Bronchus fibroblast of lung (primary cell): ENCODE data around the gene PPT2. TPM values are rescaled to one million over a fixed set of nuclear protein-coding genes. Genes with fewer than 3 reads are reported as not detected.

ENCODE experiments used
- total RNA-seq: library from RNA; depleted of rRNA; stranded (reverse); fragments of >200 nt; gene quantifications from 2 replicates; pipeline ENCODE4 v1.2.3, GENCODE V29; 2015

Gene PPT2
- total RNA-seq: 12.2 and 13.6 TPM in 2 replicates

GRCh38 chr6:32153564-32154513 is at the start of gene PPT2:
Gene PPT2 (plus strand): TSS chr6:32154141. CDS start chr6:32154595, 454 bp downstream.

GRCh38 chr6:32109114-32109764 is 44.7 kb upstream of the PPT2 start, which contains the start of gene TNXB:
Gene TNXB (minus strand): TSS chr6:32109338. CDS start chr6:32098198, 11,140 bp downstream.

GRCh38 chr6:32127717-32128592 is 26.0 kb upstream of the PPT2 start, which contains the start of gene ATF6B:
Gene ATF6B (minus strand): TSS chr6:32128246. CDS start chr6:32128207, 39 bp downstream.

GRCh38 chr6:32151863-32152768 is 1.8 kb upstream of the PPT2 start, which contains the start of gene PRRT1:
Gene PRRT1 (minus strand): TSS chr6:32151939. CDS start chr6:32151827, 112 bp downstream.

GRCh38 chr6:32164295-32164694 is 10.4 kb downstream of the PPT2 start, which contains the start of gene EGFL8:
Gene EGFL8 (plus strand): TSS chr6:32164595. CDS start chr6:32166166, 1,571 bp downstream.

GRCh38 chr6:32175711-32176475 is 22.0 kb downstream of the PPT2 start, which contains the start of gene AGPAT1:
Gene AGPAT1 (minus strand): TSS chr6:32176084. CDS start chr6:32171496, 4,588 bp downstream.

GRCh38 chr6:32177788-32178546 is 24.0 kb downstream of the PPT2 start, which contains the start of gene RNF5:
Gene RNF5 (plus strand): TSS chr6:32178405. CDS start chr6:32178512, 107 bp downstream.

GRCh38 chr6:32184084-32184640 is 30.2 kb downstream of the PPT2 start, which contains the start of gene AGER:
Gene AGER (minus strand): TSS chr6:32184253. CDS start chr6:32184222, 31 bp downstream.

GRCh38 chr6:32190054-32190851 is 36.3 kb downstream of the PPT2 start, which contains the start of gene PBX2:
Gene PBX2 (minus strand): TSS chr6:32190202. CDS start chr6:32189915, 287 bp downstream.

GRCh38 chr6:32192608-32193039 is 38.7 kb downstream of the PPT2 start, which contains the start of gene GPSM3:
Gene GPSM3 (minus strand): TSS chr6:32192643. CDS start chr6:32192513, 130 bp downstream.

Other genes with a start within 250 kb of the PPT2 start
- 0.17 and 0.30 TPM in 2 replicates for gene C2, start 226.4 kb upstream of the PPT2 start, total RNA-seq
- 2.0 and 2.7 TPM in 2 replicates for gene CFB, start 208.0 kb upstream of the PPT2 start, total RNA-seq
- 142 and 144 TPM in 2 replicates for gene NELFE, start 195.2 kb upstream of the PPT2 start, total RNA-seq
- 44.4 and 46.7 TPM in 2 replicates for gene SKIC2, start 195.0 kb upstream of the PPT2 start, total RNA-seq
- 17.5 and 21.9 TPM in 2 replicates for gene DXO, start 182.0 kb upstream of the PPT2 start, total RNA-seq
- gene C4A, start 172.1 kb upstream of the PPT2 start, total RNA-seq: 2.7 and 2.8 TPM in 2 replicates
- gene C4B, start 139.3 kb upstream of the PPT2 start, total RNA-seq: 1.5 and 2.2 TPM in 2 replicates
- 0.17 TPM in 1 of 2 replicates, not detected in the other for gene CYP21A2, start 115.7 kb upstream of the PPT2 start, total RNA-seq
- under 0.01 and 0.17 TPM in 2 replicates for gene TNXB, start 44.8 kb upstream of the PPT2 start, total RNA-seq
- gene ATF6B, start 25.9 kb upstream of the PPT2 start, total RNA-seq: 25.9 and 31.4 TPM in 2 replicates
- 6.4 and 6.7 TPM in 2 replicates for gene FKBPL, start 23.9 kb upstream of the PPT2 start, total RNA-seq
- gene PRRT1, start 2.2 kb upstream of the PPT2 start, total RNA-seq: 0.15 and 0.17 TPM in 2 replicates
- 0.89 and 1.2 TPM in 2 replicates for gene EGFL8, start 10.5 kb downstream of the PPT2 start, total RNA-seq
- 68.5 and 73.0 TPM in 2 replicates for gene AGPAT1, start 21.9 kb downstream of the PPT2 start, total RNA-seq
- gene RNF5, start 24.3 kb downstream of the PPT2 start, total RNA-seq: 74.6 and 80.7 TPM in 2 replicates
- gene AGER, start 30.1 kb downstream of the PPT2 start, total RNA-seq: 1.0 and 1.3 TPM in 2 replicates
- gene PBX2, start 36.1 kb downstream of the PPT2 start, total RNA-seq: 26.9 and 31.5 TPM in 2 replicates
- 11.3 and 15.0 TPM in 2 replicates for gene GPSM3, start 38.5 kb downstream of the PPT2 start, total RNA-seq
- gene NOTCH4, start 69.9 kb downstream of the PPT2 start, total RNA-seq: 2.0 and 2.5 TPM in 2 replicates
- not detected in 2 replicates for gene TSBP1, start 217.8 kb downstream of the PPT2 start, total RNA-seq